KOPT-K1 (cell line): Measurements from ENCODE around the gene ZNF687.
"Not testable (repeated sequence)": the region's sequence is repeated elsewhere in the genome, so short reads cannot be mapped to it uniquely, and the experiment has no call there.

Experiments
- H3K27ac ChIP-seq: fragments of 200-600 bp; sonication (generic); 2 replicates; pipeline ENCODE4 v1.5.1; 2016; ENCODE audit warnings: antibody characterized with exemption, mild to moderate bottlenecking, low read depth, low read length; ENCODE audit not compliant: poor library complexity, severe bottlenecking
- H3K36me3 ChIP-seq: fragments of 200-600 bp; sonication (generic); 2 replicates; pipeline ENCODE4 v1.5.1; 2017; ENCODE audit warnings: antibody characterized with exemption, mild to moderate bottlenecking, low read length, moderate library complexity; ENCODE audit not compliant: insufficient read depth
- H3K9me3 ChIP-seq: fragments of 200-600 bp; sonication (generic); 2 replicates; pipeline ENCODE4 v1.5.1; 2017; ENCODE audit warnings: antibody characterized with exemption, low read length, mild to moderate bottlenecking; ENCODE audit not compliant: insufficient read depth, poor library complexity, severe bottlenecking

The ZNF687 gene

DNA sequence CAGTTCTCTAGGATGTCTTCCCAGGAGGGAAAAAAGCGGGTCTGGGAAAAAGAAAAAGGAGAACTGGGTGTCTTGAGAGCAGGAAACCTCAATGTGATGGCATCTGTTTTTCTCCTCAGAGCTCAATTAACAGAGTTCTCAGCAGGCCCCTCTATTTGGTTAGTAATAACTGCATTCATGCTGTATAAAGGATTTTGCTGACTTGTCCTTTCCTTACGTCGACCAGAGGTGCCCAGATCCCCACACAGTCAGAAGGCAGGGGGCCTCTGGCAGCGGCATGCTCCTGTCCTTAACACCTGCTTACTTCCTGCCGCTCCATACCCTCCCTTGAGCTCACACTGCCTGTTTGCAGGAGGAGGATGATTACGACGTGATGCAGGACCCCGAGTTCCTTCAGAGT, 15.3 kb upstream of the ZNF687 start:
- peaks cover 73% of the 10 kb centered on the region for H3K36me3 ChIP-seq

DNA sequence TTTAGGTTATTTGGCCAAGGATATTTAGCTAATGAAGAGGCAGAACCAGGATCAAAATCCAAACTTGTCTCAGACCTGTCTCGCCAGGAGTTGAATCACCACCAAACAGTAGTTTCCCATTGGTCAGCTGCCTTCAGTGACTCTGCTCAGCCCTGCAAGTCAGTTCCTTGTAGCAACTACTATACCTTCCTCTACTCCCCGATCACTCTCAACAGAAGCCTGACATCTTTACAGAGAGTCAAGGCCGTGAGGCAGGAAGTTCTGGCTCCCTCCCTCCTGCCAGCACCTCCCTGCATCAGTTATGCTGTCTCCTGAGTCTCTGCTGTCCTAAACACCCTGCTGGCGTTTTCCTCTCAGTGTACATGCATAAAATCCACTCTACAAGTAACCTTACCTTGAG, 14.3 kb upstream of the ZNF687 start:
- Histone ChIP-seq H3K36me3 (peaks cover 63% of the 10 kb centered on the region), H3K9me3 (no peaks in the 10 kb centered on the region)

More for the DNA sequence above, 15.3 kb upstream of the ZNF687 start:
- Histone ChIP-seq H3K9me3 (no peaks in the 10 kb centered on the region), H3K27ac (no peak overlapping the region)

DNA sequence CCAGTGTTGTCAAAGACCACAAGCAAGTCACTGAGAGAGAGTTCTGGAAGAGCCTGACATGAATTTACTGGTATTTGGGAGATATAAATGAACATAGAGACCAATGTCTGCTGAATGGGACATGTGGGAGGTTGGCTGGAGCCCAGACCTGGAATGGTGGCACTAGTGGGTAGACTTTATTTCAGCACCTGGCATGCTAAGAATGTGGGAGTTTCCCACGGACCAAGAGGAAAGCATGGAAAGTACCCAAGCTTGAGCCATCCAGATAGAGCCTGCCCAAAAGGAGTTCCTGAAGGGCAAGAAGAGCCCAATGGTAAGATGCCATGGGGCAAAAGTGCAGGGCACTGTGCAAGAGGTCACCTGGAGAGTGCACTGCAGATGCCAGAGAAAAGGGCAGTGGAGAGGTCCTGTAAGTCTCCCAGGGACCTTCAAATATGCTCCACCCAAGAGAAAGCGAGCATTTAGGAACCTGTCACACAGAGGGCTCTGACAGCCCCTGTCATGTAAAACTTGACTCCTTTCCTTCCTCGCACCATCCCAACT, 8.1 kb upstream of the ZNF687 start:
- Histone ChIP-seq H3K9me3 (no peaks in the 10 kb centered on the region), H3K27ac (no peak overlapping the region), H3K36me3 (peaks cover 9% of the 10 kb centered on the region; the same call in 1 of the 2 replicates)

More for the DNA sequence above, 14.3 kb upstream of the ZNF687 start:
- no peak overlapping the region for H3K27ac ChIP-seq

GRCh38 chr1:151275341-151275740, 6.8 kb upstream of the ZNF687 start:
- not testable (repeated sequence) for H3K9me3 ChIP-seq, H3K27ac ChIP-seq, H3K36me3 ChIP-seq

GRCh38 chr1:151277249-151277648, 4.8 kb upstream of the ZNF687 start:
- H3K36me3 ChIP-seq = no peaks in the 10 kb centered on the region
- no peak overlapping the region for H3K27ac ChIP-seq
- no peaks in the 10 kb centered on the region for H3K9me3 ChIP-seq

DNA sequence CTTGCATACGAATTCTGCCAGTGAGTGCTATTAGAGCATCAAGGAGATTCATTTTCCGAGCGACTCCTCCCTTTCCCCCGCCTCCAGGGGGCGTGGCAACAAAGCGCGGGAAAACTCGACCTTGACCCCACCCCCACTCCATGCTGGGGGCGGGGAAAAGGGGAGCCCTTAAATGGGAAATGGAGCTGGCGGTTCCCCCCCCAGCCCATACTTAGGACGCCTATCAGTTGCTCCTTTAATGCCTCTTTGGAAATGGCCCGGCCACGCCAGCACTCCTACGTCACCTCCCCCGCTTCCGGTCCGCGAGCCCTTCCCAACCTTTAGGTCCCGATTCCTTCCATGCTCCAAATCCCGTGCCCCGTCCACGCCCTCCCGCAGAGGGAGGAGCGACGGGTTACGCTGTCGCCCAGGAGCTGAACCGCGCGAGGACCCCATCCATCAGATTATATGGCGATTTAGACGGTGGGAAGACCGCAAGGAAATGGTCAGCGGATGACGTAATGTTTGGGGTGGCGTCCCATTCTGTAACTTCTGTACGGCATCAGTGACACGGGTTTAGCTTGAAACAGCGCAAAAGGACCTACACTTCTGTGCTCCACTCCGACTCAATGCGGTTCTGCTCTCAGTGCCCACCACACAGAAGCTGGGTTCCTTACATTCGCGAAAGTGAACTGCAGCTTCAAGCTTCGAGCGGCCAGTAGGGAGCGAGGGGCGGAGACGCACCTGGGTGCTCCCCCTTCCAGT, 702 bp upstream of the ZNF687 start:
- no peaks in the 10 kb centered on the region for H3K9me3 ChIP-seq
- H3K36me3 ChIP-seq = peaks cover 16% of the 10 kb centered on the region
- peak overlapping the region; percentile 96 for H3K27ac ChIP-seq

DNA sequence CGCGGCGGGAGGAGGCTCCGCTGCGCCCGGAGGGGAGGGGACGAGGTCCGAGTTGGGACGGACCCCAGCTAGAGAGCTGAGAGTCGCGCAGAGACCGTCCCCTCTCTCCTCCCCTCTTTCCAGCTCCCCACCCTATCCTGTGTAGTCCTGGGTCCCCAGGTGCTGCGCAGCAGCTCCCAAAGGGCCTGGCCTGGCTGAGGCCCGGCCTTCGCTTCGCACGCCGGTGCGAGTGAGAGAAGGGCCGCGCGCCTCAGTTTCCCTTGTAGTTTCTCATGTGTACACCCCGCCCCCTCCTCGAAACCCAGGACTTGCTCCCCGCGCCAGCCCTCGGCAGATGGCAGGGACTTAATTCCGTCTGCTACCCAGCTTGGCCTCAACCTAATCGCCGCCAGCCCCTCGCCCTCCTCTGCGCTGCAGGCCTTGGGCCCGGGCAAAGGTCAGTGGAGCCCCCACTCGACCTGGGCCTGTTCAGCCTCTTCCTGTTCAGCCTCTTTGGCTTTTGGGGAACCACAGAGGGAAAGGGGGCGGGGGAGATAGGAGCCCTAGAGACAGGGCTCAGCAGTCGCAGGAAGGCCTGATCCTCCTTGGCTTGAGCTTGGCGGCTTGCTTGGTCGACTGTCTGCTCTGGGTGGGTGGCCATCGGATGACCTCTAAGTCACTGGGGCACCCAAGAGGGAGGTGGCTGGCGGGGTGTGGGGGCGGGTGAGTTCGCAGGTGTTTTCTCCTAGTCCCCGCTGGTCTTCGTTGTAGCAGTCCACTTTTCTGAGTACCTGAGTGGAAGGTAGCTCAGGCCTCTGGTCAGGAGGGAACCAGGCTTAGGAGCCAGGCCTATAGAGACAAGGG, 1.0 kb downstream of the ZNF687 start:
- peaks cover 33% of the 10 kb centered on the region for H3K36me3 ChIP-seq
- no peaks in the 10 kb centered on the region for H3K9me3 ChIP-seq
- H3K27ac ChIP-seq = peak overlapping the region; percentile 96

DNA sequence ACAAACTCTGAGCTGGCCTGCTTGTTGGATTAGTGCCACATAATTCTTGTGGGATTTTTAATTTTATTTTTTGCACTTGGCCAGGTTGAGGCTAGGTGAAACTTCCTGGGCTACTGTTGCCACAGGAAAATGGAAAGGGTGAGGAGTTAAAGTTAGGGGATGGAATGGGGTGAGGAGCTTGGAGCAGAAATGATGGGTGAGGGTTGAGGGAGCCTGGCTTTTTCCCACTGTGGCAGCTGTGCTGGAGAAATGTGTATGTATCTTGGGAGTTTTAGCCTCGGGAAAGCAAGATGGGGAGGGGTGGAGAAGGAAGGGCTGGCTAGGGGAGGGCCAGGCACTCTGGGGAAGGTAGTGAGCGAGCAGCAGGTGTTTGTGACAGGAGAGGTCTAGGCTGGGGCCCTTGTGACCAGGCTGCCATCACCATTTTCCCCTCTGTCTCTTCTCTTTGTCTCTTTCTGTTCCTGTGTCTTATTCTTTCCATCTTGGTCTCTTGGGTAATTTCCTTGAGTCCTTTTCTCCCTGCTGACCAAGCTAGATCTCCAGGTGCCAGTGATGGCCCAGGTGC, 2.0 kb downstream of the ZNF687 start:
- peaks cover 43% of the 10 kb centered on the region for H3K36me3 ChIP-seq
- H3K27ac ChIP-seq = peak overlapping the region; percentile 96
- no peaks in the 10 kb centered on the region for H3K9me3 ChIP-seq

DNA sequence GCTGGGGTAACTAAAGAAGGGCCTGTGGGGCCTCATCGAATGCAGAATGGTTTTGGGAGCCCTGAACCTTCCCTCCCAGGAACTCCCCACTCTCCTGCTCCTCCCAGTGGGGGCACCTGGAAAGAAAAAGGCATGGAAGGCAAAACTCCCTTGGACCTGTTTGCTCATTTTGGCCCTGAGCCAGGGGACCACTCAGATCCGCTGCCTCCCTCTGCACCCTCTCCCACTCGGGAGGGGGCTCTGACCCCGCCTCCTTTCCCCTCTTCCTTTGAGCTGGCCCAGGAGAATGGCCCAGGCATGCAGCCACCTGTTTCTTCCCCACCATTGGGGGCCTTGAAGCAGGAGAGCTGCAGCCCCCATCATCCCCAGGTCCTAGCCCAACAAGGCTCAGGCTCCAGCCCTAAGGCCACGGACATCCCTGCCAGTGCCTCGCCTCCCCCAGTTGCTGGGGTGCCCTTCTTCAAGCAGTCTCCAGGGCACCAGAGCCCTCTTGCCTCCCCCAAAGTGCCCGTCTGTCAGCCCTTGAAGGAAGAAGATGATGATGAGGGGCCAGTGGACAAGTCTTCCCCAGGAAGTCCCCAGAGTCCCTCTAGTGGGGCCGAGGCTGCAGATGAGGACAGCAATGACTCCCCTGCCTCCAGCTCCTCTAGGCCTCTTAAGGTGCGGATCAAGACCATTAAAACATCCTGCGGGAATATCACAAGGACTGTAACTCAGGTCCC, 4.7 kb downstream of the ZNF687 start:
- Histone ChIP-seq H3K27ac (no peak overlapping the region), H3K9me3 (no peaks in the 10 kb centered on the region), H3K36me3 (peaks cover 67% of the 10 kb centered on the region)

DNA sequence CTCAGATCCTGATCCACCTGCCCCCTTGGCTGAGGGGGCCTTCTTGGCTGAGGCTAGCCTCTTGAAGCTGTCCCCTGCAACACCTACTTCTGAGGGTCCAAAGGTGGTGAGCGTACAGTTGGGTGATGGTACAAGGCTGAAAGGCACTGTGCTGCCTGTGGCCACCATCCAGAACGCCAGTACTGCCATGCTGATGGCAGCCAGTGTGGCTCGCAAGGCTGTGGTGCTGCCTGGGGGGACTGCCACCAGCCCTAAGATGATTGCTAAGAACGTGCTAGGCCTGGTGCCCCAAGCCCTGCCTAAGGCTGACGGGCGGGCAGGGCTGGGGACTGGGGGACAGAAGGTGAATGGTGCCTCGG, 5.2 kb downstream of the ZNF687 start:
- peaks cover 72% of the 10 kb centered on the region for H3K36me3 ChIP-seq
- H3K9me3 ChIP-seq = no peaks in the 10 kb centered on the region
- H3K27ac ChIP-seq = no peak overlapping the region

DNA sequence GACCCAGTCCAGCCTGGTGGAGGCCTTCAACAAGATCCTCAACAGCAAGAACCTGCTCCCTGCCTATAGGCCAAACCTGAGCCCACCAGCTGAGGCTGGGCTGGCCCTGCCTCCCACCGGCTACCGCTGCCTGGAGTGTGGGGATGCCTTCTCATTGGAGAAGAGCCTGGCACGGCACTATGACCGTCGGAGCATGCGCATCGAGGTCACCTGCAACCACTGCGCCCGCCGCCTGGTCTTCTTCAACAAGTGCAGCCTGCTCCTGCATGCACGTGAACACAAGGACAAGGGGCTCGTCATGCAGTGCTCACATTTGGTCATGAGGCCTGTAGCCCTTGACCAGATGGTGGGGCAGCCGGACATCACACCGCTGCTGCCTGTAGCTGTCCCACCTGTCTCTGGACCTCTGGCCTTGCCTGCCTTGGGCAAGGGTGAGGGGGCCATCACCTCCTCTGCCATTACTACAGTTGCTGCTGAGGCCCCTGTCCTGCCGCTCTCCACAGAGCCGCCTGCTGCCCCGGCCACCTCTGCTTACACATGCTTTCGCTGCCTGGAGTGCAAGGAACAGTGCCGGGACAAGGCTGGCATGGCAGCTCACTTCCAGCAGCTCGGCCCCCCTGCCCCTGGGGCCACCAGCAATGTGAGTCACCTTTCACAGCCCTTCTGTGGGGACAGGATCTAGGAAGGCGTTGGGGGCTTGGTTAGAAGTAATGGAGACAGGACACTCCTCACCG, 5.8 kb downstream of the ZNF687 start:
- H3K36me3 ChIP-seq = peaks cover 73% of the 10 kb centered on the region
- H3K27ac ChIP-seq = no peak overlapping the region
- H3K9me3 ChIP-seq = no peaks in the 10 kb centered on the region

DNA sequence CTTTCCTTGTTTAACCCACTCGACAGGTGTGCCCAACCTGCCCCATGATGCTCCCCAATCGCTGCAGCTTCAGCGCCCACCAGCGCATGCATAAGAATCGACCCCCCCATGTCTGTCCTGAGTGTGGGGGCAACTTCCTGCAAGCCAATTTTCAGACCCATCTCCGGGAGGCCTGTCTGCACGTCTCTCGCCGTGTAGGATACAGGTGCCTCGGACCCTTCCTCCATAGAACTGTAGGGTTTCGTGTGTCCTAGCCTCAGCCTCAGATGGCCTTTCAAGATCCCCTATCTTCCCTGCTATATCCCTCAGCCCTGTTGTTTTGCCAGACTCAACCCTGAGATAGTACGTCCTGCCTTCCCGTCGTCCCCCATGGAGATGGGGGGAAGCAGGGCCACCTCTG, 6.4 kb downstream of the ZNF687 start:
- H3K27ac ChIP-seq = peak overlapping the region; percentile 11
- peaks cover 79% of the 10 kb centered on the region for H3K36me3 ChIP-seq
- H3K9me3 ChIP-seq = no peaks in the 10 kb centered on the region

- H3K36me3 ChIP-seq = peaks cover 87% of the 10 kb centered on the region
- peak overlapping the region; percentile 11 for H3K27ac ChIP-seq
- H3K9me3 ChIP-seq = no peaks in the 10 kb centered on the region
Measured at GRCh38 chr1:151289080-151289935, 7.2 kb downstream of the ZNF687 start.
